Measurements from ENCODE around the gene SELENOM. TPM values are rescaled to one million over a fixed set of nuclear protein-coding genes. Genes with fewer than 3 reads are reported as not detected.
"Not testable (repeated sequence)": the region's sequence is repeated elsewhere in the genome, so short reads cannot be mapped to it uniquely, and the experiment has no call there.

SELENOM gene
- total RNA-seq, 3 donors from 2014 or later (not counting 1 experiment from before 2014, with no cell fraction given), result 8.1 to 14.0 (median 10.6) TPM

- no peak for TF ChIP-seq CTCF (IDR thresholded peaks at IDR 0.05)
- Histone ChIP-seq H3K4me3 (ENCODE audit: low read length) (no peak overlapping the region), H3K4me1 (ENCODE audit: control insufficient read depth, insufficient read depth, low read length) (no peaks in the 10 kb centered on the region), H3K9me3 (ENCODE audit: control insufficient read depth, insufficient read depth, low read length) (no peaks in the 10 kb centered on the region), H3K36me3 (ENCODE audit: control insufficient read depth, insufficient read depth, low read length) (no peaks in the 10 kb centered on the region), H3K27me3 (ENCODE audit: control insufficient read depth, insufficient read depth, low read length) (no peaks in the 10 kb centered on the region), H3K27ac (ENCODE audit: low read length) (no peak overlapping the region)
- 81% methylated on average over 4 of the region's 5 CpGs for WGBS (ENCODE audit: insufficient coverage)
- Mint-ChIP-seq H3K36me3 (no peaks in the 10 kb centered on the region), H3K27me3 (ENCODE audit: low read depth in 2 of 2) (no peaks in the 10 kb centered on the region), H3K4me3 (no peak overlapping the region), H3K27ac (no peak overlapping the region), H3K9me3 (no peaks in the 10 kb centered on the region), H3K4me1 (no peaks in the 10 kb centered on the region)
- intact Hi-C loops (cut with micrococcal nuclease), result no loop called here
- ATAC-seq (no peak), DNase-seq (no peak)
These were observed 12.9 kb upstream of the SELENOM start for GRCh38 chr22:31120230-31120629.

- TF ChIP-seq CTCF (IDR thresholded peaks at IDR 0.05), result no peak
- DNase-seq (no peak), ATAC-seq (no peak)
- WGBS (ENCODE audit: insufficient coverage), result 64% methylated on average over 4 of the region's 7 CpGs
- H3K36me3 Mint-ChIP-seq, result no peaks in the 10 kb centered on the region
- Histone ChIP-seq H3K4me1 (ENCODE audit: control insufficient read depth, insufficient read depth, low read length) (no peaks in the 10 kb centered on the region), H3K36me3 (ENCODE audit: control insufficient read depth, insufficient read depth, low read length) (no peaks in the 10 kb centered on the region), H3K27me3 (ENCODE audit: control insufficient read depth, insufficient read depth, low read length) (no peaks in the 10 kb centered on the region), H3K27ac (ENCODE audit: low read length) (no peak overlapping the region), H3K9me3 (ENCODE audit: control insufficient read depth, insufficient read depth, low read length) (no peaks in the 10 kb centered on the region), H3K4me3 (ENCODE audit: low read length) (no peak overlapping the region)
- intact Hi-C loops (cut with micrococcal nuclease), result no loop called here
- H3K9me3 Mint-ChIP-seq, result no peaks in the 10 kb centered on the region
- no peaks in the 10 kb centered on the region for H3K27me3 Mint-ChIP-seq (ENCODE audit: low read depth in 2 of 2)
- H3K4me1 Mint-ChIP-seq, result no peaks in the 10 kb centered on the region
- no peak overlapping the region for H3K4me3 Mint-ChIP-seq
- H3K27ac Mint-ChIP-seq, result no peak overlapping the region
These were observed 11.8 kb upstream of the SELENOM start for GRCh38 chr22:31119026-31119717.

- intact Hi-C loops (cut with micrococcal nuclease), result no loop called here
- Histone ChIP-seq H3K27me3 (ENCODE audit: control insufficient read depth, insufficient read depth, low read length) (no peaks in the 10 kb centered on the region), H3K4me1 (ENCODE audit: control insufficient read depth, insufficient read depth, low read length) (no peaks in the 10 kb centered on the region), H3K9me3 (ENCODE audit: control insufficient read depth, insufficient read depth, low read length) (no peaks in the 10 kb centered on the region), H3K4me3 (ENCODE audit: low read length) (no peak overlapping the region), H3K27ac (ENCODE audit: low read length) (no peak overlapping the region), H3K36me3 (ENCODE audit: control insufficient read depth, insufficient read depth, low read length) (no peaks in the 10 kb centered on the region)
- Mint-ChIP-seq H3K9me3 (no peaks in the 10 kb centered on the region), H3K27me3 (ENCODE audit: low read depth in 2 of 2) (no peaks in the 10 kb centered on the region), H3K4me3 (no peak overlapping the region), H3K4me1 (no peaks in the 10 kb centered on the region), H3K36me3 (no peaks in the 10 kb centered on the region), H3K27ac (no peak overlapping the region)
- no peak for TF ChIP-seq CTCF (IDR thresholded peaks at IDR 0.05)
- no peak for DNase-seq
- WGBS (ENCODE audit: insufficient coverage), result 82% methylated on average over 3 of the region's 3 CpGs
- ATAC-seq, result no peak
These were observed 10.9 kb upstream of the SELENOM start for GRCh38 chr22:31118046-31118820.

- H3K4me3 ChIP-seq (ENCODE audit: low read length); H3K4me1 ChIP-seq (ENCODE audit: control insufficient read depth, insufficient read depth, low read length); ATAC-seq; H3K4me1 Mint-ChIP-seq; intact Hi-C loops (cut with micrococcal nuclease); H3K9me3 ChIP-seq (ENCODE audit: control insufficient read depth, insufficient read depth, low read length); H3K36me3 Mint-ChIP-seq; H3K27ac Mint-ChIP-seq; H3K27me3 ChIP-seq (ENCODE audit: control insufficient read depth, insufficient read depth, low read length); H3K36me3 ChIP-seq (ENCODE audit: control insufficient read depth, insufficient read depth, low read length); H3K27me3 Mint-ChIP-seq (ENCODE audit: low read depth in 2 of 2); H3K27ac ChIP-seq (ENCODE audit: low read length); H3K4me3 Mint-ChIP-seq; H3K9me3 Mint-ChIP-seq; DNase-seq: not testable (repeated sequence)
- 94% methylated on average over 7 of the region's 7 CpGs for WGBS (ENCODE audit: insufficient coverage)
These were observed 5.3 kb upstream of the SELENOM start for GRCh38 chr22:31112547-31113091.

Measured in natural killer cell (primary cell).